LoVo (cell line): Measurements from ENCODE around the gene ZHX3.
"Not testable (repeated sequence)": the region's sequence is repeated elsewhere in the genome, so short reads cannot be mapped to it uniquely, and the experiment has no call there.

Experiments used
- DNase-seq: peaks from one replicate; pipeline ENCODE4 v3.0.0-alpha.2; 2016; ENCODE audit warnings: low spot score

ZHX3 gene

DNA sequence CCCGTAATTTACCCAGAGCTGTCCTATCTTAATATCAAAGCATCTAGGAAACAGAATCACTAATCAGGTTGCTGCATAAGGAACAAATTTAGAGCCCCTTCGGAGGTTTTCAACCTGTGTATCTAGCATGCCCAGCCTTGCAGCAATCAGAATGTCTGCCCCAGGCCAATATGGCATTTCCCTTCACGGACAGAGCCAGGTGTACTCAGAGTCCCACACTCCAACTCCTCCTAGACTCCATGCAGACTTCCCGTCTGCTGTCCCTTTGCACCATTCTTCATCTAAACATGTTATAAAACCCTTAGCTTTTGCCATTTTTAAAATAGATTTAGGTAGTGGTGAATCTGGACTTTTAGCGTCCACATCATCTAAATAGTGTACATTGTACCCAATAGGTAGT is 61.0 kb downstream of the ZHX3 start:
- no peak for DNase-seq

GRCh38 chr20:41255655-41256054 is 61.9 kb downstream of the ZHX3 start:
- no peak for DNase-seq

- DNase-seq, result no peak
These were observed 67.9 kb downstream of the ZHX3 start for GRCh38 chr20:41249411-41250281.

GRCh38 chr20:41248368-41249024 is 69.0 kb downstream of the ZHX3 start:
- no peak for DNase-seq

DNA sequence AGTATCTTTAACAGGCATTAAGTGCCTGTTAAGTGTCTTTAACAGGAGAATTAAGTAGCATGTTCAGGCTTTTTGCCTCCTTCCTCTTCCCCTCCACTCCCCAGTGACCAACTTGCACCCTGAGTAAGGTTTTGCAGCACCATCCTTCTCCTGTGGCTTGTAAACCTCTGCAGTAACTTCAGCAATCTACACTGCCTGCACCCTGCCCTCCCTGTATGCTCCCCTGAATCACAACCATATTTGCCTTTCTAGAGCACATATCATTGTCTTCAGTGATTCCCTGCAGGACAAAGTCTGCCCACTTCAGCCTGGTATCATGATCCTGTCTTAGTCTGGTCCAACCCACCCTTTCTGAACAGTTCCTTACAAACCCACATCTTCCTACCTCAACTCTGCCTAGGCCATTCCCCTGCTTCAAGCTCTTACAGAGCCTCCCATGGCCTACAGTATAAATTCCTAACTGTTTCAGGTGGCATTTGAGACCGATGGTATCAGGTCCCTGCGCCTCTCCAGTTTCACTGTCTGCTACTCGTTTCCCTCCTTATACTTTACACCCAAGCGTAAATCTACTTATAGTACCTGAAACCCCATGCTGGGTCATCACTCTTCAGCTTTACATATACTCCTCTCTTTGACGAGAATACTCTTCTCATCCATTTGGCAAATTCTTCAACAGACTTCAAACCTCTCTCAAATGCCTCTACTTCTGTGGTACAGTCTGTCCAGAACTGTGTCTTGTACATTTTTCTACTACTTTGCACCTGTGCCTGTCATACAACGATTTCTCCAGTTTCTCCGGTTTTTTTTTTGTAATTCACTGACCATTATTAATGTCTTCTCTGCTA is 69.8 kb downstream of the ZHX3 start:
- no peak for DNase-seq

GRCh38 chr20:41245086-41245707 is 72.3 kb downstream of the ZHX3 start:
- no peak for DNase-seq

GRCh38 chr20:41242807-41243206 is 74.7 kb downstream of the ZHX3 start:
- DNase-seq, result no peak

DNA sequence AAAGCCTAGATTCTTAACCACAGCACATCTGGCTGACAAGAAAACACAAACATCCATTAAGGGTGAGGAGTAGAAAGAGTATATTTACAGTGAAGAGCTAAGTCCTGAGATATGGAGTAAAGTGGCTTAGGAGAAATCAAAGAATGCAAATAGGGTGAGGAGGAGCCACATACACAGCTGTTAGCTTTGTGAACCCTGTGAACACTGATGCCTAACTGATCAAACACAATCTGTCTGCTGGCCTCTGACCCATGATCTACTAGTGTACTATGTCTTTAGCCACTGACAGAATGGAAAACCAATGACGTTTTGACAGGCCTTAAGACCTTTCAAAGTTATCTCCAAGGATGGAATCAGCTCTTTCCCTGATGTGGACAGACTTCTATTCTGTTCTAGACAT is 75.2 kb downstream of the ZHX3 start:
- DNase-seq, result no peak

DNA sequence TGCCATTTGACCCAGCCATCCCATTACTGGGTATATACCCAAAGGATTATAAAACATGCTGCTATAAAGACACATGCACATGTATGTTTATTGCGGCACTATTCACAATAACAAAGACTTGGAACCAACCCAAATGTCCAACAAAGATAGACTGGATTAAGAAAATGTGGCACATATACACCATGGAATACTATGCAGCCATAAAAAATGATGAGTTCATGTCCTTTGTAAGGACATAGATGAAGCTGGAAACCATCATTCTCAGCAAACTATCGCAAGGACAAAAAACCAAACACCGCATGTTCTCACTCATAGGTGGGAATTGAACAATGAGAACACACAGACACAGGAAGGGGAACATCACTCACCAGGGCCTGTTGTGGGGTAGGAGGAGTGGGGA is 80.3 kb downstream of the ZHX3 start:
- not testable (repeated sequence) for DNase-seq

DNA sequence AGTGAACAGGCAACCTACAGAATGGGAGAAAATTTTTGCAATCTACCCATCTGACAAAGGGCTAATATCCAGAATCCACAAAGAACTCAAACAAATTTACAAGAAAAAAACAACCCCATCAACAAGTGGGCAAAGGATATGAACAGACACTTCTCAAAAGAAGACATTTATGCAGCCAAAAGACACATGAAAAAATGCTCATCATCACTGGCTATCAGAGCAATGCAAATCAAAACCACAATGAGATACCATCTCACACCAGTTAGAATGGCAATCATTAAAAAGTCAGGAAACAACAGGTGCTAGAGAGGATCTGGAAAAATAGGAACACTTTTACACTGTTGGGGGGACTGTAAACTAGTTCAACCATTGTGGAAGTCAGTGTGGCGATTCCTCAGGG is 80.7 kb downstream of the ZHX3 start:
- DNase-seq, result not testable (repeated sequence)

DNA sequence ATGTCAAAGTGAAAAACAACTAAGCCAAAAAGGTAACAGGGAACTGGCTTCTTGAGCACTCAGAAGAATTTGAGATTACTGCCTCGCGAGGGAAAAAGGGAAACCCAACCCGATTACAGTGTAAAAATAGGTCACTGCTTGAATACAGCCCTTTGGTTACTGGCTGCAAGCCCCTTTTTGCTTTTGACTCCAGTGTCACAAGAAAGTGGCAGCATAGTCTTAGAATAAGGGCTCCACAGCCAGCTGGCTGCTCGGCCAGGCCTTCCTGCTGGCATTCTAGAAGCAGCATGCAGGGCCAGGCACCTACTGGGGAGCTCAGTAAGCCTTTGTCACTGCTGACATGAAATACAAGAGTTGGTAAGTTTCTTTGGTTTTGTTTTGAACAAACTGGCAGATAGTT is 83.0 kb downstream of the ZHX3 start:
- no peak for DNase-seq

- no peak for DNase-seq
These were observed 83.5 kb downstream of the ZHX3 start for GRCh38 chr20:41234041-41234440.

GRCh38 chr20:41232973-41233926 is 84.3 kb downstream of the ZHX3 start:
- DNase-seq, result peak; percentile 10

DNA sequence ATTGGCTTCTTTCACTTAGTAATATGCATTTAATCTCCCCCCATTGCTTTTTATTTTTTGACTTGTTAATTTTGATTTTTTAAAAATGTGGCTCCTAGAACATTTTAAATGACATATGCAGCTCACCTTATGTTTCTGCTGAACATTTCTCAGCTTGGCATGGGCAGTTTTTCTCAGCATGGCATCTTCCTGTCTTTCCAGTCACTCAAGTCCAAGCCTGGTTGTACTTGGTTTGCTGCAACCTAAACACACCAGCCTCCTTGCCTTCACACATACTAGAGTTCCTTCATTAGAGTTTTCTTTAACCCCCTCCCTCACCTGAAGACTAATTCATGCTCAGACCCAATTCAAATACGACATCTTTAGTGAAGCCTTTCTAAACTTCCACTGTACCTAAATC is 86.4 kb downstream of the ZHX3 start:
- no peak for DNase-seq

GRCh38 chr20:41230136-41230535 is 87.4 kb downstream of the ZHX3 start:
- no peak for DNase-seq

- DNase-seq, result no peak
These were observed 88.3 kb downstream of the ZHX3 start for GRCh38 chr20:41229259-41229658.

GRCh38 chr20:41228858-41229257 is 88.7 kb downstream of the ZHX3 start:
- no peak for DNase-seq

DNA sequence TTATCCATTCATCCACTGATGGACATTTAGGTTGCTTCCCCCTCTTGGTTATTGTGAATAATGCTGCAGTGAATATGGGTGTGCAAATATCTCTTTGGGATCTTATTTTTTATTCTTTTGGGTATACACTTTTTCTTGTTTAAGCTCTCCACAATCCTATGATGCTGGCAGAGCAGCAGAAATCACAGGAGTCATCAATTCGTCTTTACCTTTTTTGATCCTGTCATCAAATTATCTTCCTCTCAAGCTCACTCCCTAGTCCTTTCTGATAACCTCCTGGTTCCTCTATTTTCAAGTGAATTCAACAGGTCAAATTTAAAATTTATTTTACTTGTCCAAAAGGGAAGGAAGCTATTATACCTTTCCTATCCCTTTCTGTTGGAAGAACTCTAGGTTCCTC is 91.1 kb downstream of the ZHX3 start:
- DNase-seq, result no peak

- no peak for DNase-seq
These were observed 92.4 kb downstream of the ZHX3 start for GRCh38 chr20:41225091-41225490.

DNA sequence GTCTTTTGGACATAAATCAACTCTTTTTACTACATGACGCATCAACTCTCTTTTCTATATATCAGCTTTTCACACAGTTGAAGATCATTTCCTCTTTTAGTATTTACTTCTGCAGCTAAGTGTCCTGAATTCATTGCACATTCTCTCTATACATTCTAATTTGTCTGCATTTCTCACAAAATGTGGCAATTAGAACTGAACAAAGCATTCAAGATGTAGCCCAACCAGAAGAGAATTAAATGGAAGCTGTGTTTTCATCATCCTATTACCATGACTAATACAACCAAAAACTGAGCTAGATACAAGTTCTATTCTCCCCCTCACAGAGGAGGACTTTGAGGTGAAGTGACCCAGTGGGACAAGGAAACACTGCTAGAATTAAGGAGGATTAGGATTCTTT is 93.2 kb downstream of the ZHX3 start:
- no peak for DNase-seq

DNA sequence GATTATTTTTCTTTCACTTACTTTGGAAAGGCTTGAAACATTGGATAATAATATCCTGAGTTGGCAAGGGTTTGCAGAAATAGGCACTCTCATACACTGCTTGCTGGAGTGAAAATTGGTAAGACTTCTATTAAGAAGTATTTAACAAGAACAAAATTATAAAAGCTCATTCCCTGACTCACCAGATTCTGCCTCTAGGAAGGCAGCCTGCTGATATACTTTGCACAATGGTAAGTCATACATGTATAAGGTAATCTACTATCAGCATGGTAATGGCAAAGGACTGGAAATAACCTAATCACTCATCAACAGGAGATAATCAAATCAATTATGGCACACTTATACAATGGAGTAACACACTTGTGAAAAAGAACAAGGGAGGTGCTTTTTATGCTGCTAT is 94.4 kb downstream of the ZHX3 start:
- DNase-seq, result no peak
